Right hindlimb (tissue), 1 donor: ENCODE results near the gene EXOG.
"Not testable (repeated sequence)": the region's sequence is repeated elsewhere in the genome, so short reads cannot be mapped to it uniquely, and the experiment has no call there.

Experiments used
- DNase-seq: peaks from one replicate; pipeline ENCODE4 v3.0.0-alpha.2; 2018

The EXOG gene

DNA sequence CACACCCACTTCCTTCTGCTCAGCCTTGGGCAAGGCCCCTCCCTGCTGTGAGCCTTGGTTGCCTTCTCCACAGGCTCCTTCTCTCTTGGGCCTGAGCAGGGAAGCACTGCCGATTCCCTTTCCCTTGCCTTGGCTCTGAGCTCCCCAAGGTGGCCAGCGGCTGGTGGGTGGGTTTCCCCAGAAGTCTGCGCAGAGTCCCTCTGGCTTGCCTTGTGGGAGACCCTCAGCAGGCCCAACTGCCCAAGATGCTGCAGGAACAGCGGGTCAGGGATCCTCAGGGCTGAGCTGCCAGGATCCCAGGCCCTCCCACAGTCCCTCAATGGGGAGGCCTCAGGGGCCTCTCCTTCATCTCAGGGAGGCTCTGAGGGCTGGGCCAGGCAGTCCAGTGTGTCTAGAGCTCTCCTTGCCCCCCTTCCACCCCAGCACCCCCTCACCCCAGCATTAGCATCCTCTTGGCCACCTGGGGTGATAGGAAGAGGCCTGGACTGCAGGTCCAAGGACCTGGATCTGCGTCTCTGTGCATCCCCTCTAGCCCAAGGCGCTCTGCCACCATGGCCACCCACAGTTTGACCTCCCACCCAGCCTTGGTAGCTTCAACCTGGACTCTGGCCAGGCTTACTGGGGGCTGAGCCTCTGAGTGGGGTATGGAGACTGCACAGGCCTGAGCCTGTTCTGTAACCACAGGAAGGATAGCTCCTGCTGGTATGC, 68.6 kb downstream of the EXOG start:
- no peak for DNase-seq

DNA sequence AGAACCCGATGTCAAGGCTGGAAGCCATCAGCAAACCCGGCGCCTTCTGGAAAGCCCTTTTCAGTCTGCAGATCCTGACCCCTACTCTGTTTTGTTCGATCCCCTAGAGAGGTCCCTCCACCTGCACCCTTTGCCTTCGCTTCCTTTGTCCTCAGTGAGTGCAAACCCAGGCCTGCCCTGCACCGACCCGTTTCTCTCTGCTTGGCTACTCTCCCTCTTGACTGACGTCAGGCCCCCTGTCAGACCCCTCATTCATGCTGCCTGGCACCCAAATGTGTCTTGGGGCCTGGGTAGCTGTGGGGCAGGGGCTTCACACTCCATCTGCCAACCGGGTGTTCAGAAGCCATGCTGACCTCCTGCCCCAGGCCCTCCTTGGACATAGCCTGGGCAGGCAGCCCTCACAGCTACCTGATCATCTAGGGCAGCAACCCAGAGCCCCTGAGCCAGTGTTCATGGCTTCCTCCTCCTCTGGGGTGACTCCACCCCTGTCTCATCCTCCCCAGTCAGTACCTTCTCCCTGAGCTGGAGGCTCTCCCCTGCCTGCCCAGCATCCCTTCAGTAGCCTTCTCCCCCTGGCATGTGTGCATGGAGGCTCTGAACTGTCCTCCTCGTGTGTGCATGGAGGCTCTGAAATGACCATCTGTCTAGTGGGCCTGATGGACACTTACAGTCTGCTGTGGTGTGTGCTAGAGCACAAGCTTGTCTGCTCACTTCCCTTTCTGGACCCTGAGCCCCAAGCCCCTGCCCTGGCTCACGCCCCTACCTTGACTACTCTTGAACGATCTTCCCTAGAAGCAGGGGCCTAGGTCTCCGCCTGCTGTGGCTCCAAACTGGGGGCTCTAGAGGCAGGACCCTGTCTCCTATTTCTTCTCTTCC, 69.4 kb downstream of the EXOG start:
- no peak for DNase-seq

DNA sequence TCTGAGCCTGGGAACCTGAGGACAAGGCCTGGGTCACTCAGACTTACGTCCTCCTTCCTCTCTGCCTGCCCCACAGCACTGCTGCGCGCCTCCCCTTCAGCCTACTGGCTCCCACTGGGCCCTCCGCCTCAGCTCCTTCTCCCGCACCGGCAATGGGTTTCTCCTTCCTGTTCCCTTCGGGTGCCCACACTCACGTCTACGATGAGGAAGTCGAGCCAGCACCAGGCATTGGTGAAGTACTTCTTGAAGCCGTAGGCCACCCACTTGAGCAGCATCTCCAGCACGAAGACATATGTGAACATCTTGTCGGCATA, 70.0 kb downstream of the EXOG start:
- no peak for DNase-seq

DNA sequence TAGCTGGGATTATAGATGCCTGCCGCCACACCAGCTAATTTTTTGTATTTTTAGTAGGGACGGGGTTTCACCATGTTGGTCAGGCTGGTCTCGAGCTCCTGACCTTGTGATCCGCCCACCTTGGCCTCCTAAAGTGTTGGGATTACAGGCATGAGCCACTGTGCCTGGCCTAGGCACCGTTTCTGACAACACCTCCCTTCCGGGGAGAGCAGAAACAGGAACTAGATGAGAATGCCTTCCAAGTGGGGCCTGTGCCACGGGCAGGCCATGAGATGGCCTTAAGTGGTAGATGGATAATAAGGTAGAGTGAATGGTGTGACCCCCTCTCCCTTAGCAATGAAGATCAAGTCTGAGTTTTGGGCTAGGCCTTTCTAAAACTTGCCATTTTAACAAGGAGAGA, 70.7 kb downstream of the EXOG start:
- not testable (repeated sequence) for DNase-seq

DNA sequence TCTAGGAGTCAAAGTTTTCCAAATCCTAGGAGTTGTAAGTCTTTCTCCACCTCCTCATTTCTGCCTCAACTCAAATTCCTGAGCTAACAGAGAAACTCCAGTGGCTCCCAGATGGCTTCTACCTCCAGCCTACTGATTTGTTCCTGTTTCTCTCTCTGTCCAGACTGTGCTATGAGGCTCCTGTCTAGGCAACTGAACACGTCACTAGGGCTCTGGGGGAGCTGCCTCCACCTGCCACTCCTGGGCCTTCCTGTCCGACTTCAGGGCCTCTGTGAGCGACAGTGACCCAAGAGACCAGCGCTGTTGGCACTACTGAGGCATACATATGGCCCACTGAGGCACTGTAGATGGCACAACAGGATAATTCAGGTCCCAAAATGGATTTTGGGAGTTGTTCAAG, 71.4 kb downstream of the EXOG start:
- no peak for DNase-seq

DNA sequence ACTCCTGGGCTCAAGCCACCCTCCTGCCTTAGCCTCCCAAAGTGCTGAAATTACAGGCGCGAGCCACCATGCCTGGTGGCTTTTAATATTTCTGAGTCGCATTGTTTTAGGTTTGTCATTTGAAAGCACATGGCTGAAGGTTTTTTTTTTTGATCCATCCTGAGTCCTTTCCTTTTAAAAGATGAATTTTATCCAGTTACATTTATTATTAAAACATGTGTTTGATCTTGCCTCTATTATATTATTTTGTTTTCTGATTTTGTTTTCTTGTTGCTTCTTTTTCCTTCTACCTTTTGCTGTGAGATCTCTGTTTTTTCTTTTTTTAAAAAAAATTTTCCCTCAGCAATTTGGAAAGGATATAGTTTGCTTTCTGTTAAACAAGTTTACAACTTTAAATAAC, 77.0 kb downstream of the EXOG start:
- DNase-seq = no peak

DNA sequence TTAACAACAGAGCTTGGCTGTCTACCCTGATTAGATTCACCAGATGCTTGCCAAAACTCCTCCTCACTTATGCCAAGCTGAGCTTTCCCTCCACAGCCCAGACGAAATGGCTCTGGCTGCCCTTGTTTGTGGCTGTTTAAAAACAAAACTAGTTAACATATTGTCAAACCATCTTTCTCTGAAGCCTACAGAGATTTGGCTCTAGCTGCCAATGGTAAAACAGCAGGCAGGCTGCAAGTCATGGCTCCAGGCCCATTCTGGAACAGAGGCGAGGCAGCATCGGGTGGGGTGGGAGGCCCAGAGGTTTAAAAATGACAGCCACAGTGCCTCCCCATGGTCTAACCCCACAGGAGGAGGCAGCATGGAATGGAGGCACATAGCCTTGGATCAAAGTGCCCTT, 77.4 kb downstream of the EXOG start:
- DNase-seq = no peak

DNA sequence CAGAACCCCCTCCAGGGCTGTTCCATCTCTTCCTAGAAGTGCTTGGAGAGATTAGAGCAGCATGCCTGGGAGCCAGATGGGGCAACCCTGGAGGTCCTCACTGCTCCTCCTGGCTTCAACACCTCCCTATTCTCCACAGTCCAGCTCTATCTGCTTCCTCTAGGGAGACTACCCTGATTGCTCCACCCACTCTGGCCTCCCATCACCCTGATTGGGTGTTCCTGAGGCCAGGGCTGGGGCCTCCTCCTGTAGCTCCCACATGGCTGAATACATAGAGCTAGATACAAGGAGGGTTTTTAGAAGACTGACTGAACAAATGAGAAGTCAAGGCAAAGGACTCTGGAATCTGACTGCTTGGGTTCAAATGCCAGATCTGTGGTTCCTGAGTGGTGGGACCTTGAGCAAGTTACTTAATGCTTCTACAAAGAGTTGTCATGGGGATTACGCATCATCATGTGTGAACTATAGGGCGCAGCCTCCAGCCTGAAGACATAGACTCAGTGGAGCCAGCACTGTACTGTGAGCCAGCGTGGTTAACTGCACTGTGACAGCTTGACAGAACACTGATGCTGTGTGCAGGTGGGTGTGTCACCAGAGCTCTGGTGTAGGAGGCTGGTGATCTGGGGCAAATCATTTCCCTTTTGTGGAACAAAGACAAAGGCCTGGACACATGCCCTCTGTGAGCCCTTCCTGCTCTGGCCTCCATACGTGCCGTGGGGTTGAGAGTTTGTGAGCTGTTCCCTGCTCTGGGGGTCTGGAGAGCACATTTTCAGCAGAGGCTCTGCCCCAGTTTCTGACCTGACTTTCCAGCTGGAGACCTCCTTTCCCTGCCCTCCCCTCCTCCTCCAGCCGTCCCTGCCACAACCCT, 78.5 kb downstream of the EXOG start:
- no peak for DNase-seq

DNA sequence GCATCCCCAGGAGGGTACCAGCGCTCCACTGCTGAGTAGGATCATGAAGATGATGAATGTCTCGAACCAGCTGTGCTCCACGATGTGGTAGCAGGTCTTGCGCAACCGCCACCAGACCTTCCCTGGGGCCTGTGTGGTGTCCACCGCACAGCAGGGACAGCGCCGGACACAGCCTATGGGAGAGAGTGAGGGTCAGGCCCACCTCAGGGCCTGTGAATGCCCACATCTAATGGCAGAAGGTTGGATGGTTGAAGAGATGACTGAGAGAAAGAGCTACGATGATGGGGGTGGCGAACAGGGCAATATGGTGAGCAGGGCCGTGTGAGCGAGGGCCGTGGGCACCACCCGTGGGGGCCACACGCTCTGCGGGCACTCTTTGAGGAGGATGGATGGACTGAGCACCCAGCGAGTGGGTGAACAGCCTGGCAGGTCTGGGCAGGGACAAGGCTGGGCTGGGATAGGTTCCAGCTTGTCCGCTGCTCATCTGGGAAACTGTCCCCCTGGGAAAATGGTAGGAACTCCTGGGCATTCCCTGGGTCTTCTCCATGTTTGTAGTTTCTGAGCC, 79.2 kb downstream of the EXOG start:
- DNase-seq = no peak
